MCF 10A (cell line): ENCODE results near the gene MAEA. TPM values are rescaled to one million over a fixed set of nuclear protein-coding genes. Genes with fewer than 3 reads are reported as not detected.

Experiments used
- BruUV-seq: library from RNA; stranded (reverse); fragments of 400-500 nt; replicated peaks from 2 replicates; lab custom pipeline; 2021; lab: Mats Ljungman, UMichigan
- CTCF ChIA-PET: fragments of 300-600 bp; sonication (Branson Sonifier 250); formaldehyde crosslinking; extraction: SDS; loops from one replicate; lab custom pipeline; 2021; ENCODE audit warnings: antibody characterized with exemption, inconsistent platforms; lab: Yijun Ruan, JAX
- POLR2A ChIA-PET: fragments of 300-600, 350-650 bp; sonication (Branson Sonifier 250); formaldehyde crosslinking; extraction: SDS; loops from one replicate; lab custom pipeline; 2020; ENCODE audit warnings: antibody characterized with exemption, inconsistent platforms; lab: Yijun Ruan, JAX
- DNase-seq: peaks from one replicate; pipeline ENCODE4 v3.0.0-alpha.2; 2018; ENCODE audit not compliant: unreplicated experiment
- H3K27ac Mint-ChIP-seq: one replicate; pipeline ENCODE4 v1.8.0; 2022; ENCODE audit warnings: mild to moderate bottlenecking, low read depth, mixed read lengths; ENCODE audit not compliant: unreplicated experiment
- H3K27me3 Mint-ChIP-seq: one replicate; pipeline ENCODE4 v1.8.0; 2022; ENCODE audit warnings: mixed read lengths; ENCODE audit not compliant: insufficient read depth, unreplicated experiment
- H3K36me3 Mint-ChIP-seq: one replicate; pipeline ENCODE4 v1.8.0; 2022; ENCODE audit warnings: mild to moderate bottlenecking, moderate library complexity, mixed read lengths; ENCODE audit not compliant: insufficient read depth, unreplicated experiment
- H3K4me1 Mint-ChIP-seq: one replicate; pipeline ENCODE4 v1.8.0; 2022; ENCODE audit warnings: mixed read lengths; ENCODE audit not compliant: insufficient read depth, unreplicated experiment
- H3K4me3 Mint-ChIP-seq: one replicate; pipeline ENCODE4 v1.8.0; 2022; ENCODE audit warnings: mild to moderate bottlenecking, moderate library complexity, mixed read lengths; ENCODE audit not compliant: unreplicated experiment
- H3K9me3 Mint-ChIP-seq: one replicate; pipeline ENCODE4 v1.8.0; 2022; ENCODE audit warnings: mixed read lengths; ENCODE audit not compliant: unreplicated experiment
- intact Hi-C: fragments of 100-400 bp; cut with micrococcal nuclease; formaldehyde crosslinking; loops from 2 replicates; pipeline ENCODE4 v1.14.1; 2022
- total RNA-seq: library from RNA; stranded (reverse); gene quantifications from 2 replicates; pipeline ENCODE4 v1.2.3, GENCODE V29; 2022
- TF ChIP-seq, protein P1 (sequence below): fragments of 200-600 bp; IDR thresholded peaks from one replicate; pipeline ENCODE4 v1.8.0; 2022; ENCODE audit warnings: antibody characterized with exemption, mild to moderate bottlenecking; ENCODE audit not compliant: unreplicated experiment

Gene MAEA
- total RNA-seq, 1 experiment from 2014 or later: 89.6 TPM

DNA sequence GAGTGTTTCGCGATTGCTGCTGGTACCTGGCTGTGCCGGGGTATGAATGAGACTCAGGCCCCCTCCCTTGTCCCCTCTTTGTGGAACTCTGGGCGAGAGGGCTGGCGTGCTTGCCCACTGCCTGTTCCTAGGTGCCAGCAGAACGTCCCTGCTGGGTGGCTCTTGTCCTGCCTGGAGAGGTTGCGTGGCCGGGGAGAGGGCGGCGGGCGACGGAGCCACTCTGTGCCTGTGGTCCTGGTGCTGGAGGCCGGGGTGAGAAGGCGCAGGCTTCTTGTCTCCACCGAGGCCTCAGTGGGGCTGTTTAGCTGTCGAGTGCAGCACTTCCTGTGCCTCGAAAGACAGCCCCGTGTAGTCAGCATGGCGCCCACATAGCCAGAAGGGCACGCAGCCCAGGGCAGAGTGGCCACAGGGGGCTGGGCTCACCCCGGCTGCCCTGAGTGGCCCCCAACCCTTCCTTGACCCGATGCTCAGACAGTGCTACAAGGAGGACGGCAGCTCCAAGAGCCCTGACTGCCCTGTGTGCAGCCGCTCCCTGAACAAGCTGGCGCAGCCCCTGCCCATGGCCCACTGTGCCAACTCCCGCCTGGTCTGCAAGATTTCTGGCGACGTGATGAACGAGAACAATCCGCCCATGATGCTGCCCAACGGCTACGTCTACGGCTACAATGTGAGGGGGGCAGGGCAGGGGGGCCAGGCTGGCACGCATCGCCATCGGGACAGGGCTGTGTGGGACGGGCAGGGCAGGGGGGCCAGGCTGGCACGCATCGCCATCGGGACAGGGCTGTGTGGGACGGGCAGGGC is 48.5 kb downstream of the MAEA start:
- Mint-ChIP-seq H3K4me3 (no peak overlapping the region), H3K27ac (no peak overlapping the region), H3K9me3 (peaks cover 8% of the 10 kb centered on the region), H3K36me3 (peaks cover 77% of the 10 kb centered on the region), H3K27me3 (no peaks in the 10 kb centered on the region), H3K4me1 (peaks cover 5% of the 10 kb centered on the region)
- ChIA-PET POLR2A (no interaction called here), CTCF (no interaction called here)
- no TSS peak for BruUV-seq
- intact Hi-C loops: no loop called here
- DNase-seq: no peak
- TF ChIP-seq, protein P1, sequence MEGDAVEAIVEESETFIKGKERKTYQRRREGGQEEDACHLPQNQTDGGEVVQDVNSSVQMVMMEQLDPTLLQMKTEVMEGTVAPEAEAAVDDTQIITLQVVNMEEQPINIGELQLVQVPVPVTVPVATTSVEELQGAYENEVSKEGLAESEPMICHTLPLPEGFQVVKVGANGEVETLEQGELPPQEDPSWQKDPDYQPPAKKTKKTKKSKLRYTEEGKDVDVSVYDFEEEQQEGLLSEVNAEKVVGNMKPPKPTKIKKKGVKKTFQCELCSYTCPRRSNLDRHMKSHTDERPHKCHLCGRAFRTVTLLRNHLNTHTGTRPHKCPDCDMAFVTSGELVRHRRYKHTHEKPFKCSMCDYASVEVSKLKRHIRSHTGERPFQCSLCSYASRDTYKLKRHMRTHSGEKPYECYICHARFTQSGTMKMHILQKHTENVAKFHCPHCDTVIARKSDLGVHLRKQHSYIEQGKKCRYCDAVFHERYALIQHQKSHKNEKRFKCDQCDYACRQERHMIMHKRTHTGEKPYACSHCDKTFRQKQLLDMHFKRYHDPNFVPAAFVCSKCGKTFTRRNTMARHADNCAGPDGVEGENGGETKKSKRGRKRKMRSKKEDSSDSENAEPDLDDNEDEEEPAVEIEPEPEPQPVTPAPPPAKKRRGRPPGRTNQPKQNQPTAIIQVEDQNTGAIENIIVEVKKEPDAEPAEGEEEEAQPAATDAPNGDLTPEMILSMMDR: no peak

DNA sequence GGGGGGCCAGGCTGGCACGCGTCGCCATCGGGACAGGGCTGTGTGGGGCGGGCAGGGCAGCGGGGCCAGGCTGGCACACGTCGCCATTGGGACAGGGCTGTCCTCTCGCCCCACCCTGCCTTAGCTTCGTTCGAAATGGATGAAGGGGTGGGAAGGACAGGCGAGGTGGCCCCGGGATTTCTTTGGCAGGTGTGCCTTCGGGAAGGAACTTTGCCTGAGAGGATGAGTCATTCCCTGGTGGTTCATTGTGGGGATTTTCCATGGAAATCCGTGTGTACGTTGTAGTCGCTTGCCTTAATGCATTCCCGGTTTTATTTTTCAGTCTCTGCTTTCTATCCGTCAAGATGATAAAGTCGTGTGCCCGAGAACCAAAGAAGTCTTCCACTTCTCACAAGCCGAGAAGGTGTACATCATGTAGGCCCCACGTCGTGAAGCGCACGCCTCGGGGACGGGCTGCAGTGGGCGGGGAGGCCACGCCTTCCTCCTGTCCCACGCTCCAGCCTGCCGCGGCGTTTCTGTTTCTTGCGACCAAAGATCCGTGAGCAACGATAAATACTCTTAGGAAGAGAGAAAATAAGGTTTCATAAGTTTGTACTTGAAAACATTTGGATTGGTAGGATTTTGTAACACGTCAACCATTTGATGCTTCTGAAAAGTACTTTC is 49.2 kb downstream of the MAEA start:
- H3K27me3 Mint-ChIP-seq: no peaks in the 10 kb centered on the region
- POLR2A ChIA-PET: interaction anchor here (1.2 kb wide), 1 partner anchor 9 kb away, joined by 4 read pairs; no protein-coding TSS in a partner anchor
- TF ChIP-seq, protein P1: no peak
- no peak overlapping the region for H3K27ac Mint-ChIP-seq
- no peak for DNase-seq
- CTCF ChIA-PET: no interaction called here
- H3K9me3 Mint-ChIP-seq: peaks cover 8% of the 10 kb centered on the region
- no peak overlapping the region for H3K4me3 Mint-ChIP-seq
- peaks cover 5% of the 10 kb centered on the region for H3K4me1 Mint-ChIP-seq
- no TSS peak for BruUV-seq
- peaks cover 71% of the 10 kb centered on the region for H3K36me3 Mint-ChIP-seq
- intact Hi-C loops: no loop called here

DNA sequence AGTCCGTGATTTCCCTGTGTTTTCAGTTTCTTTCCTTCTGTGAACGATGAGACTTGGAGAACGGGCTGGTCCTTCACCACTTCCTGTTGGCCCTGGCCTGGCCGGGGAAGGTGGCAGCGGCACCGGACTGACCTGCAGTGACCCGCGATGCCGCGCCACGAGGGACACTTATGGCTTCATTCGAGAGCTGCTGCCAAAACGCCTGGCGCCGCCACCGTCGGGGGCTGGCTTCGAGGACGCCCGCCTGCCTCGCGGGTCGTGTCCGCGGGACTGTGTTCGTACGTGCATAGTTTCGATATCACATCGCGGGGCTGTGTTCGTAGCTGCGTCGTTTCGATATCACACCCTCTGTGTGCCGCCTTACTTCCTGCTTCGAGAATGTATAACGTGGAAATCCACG is 49.8 kb downstream of the MAEA start:
- peaks cover 66% of the 10 kb centered on the region for H3K36me3 Mint-ChIP-seq
- intact Hi-C loops: no loop called here
- DNase-seq: no peak
- no peaks in the 10 kb centered on the region for H3K27me3 Mint-ChIP-seq
- H3K4me3 Mint-ChIP-seq: no peak overlapping the region
- H3K27ac Mint-ChIP-seq: no peak overlapping the region
- CTCF ChIA-PET: no interaction called here
- TF ChIP-seq, protein P1: no peak
- BruUV-seq: TSS peak; percentile 60
- H3K9me3 Mint-ChIP-seq: peaks cover 8% of the 10 kb centered on the region
- POLR2A ChIA-PET: interaction anchor here (1.2 kb wide), 1 partner anchor 10 kb away, joined by 4 read pairs; no protein-coding TSS in a partner anchor
- H3K4me1 Mint-ChIP-seq: peaks cover 7% of the 10 kb centered on the region

DNA sequence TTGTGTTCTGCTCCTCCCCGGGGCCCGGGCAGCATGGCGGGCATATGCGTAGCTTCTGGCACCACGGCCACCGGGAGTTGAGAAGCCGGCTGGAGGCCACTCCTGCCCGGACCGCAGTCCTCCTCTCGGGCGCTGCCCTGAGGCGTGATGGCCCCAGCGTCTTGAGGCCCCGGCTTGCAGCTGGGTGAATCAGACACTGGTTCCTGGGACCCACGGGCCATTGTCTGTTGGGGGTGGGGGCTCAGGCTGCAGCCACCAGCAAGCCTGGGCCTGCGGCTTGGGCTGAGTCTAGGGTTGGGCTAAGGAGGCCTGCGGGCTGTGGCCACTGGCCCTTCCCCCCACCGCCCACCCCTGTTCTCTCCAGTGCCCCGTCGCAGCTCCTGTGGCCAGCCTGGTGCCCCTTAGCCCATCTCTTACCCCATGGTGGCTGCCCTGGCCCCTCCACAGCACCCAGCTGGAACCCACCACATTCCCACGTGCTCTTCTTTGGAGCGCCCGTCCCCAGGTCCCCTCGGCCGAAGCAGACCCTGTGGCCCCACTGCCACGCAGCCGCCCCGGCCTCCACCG is 50.6 kb downstream of the MAEA start:
- Mint-ChIP-seq H3K4me3 (no peak overlapping the region), H3K27me3 (no peaks in the 10 kb centered on the region), H3K36me3 (peaks cover 59% of the 10 kb centered on the region), H3K4me1 (peaks cover 15% of the 10 kb centered on the region), H3K27ac (no peak overlapping the region), H3K9me3 (peaks cover 8% of the 10 kb centered on the region)
- BruUV-seq: no TSS peak
- CTCF ChIA-PET: interaction anchor here (1.0 kb wide), 1 partner anchor 161 kb away, joined by 5 read pairs; no protein-coding TSS in a partner anchor
- POLR2A ChIA-PET: interaction anchor here (1.2 kb wide), 1 partner anchor 10 kb away, joined by 4 read pairs; no protein-coding TSS in a partner anchor
- no peak for DNase-seq
- intact Hi-C loops: loop anchor here (10.0 kb wide), 1 partner anchor 385 kb away; the partner anchor contains the start of genes TACC3 and TMEM129
- TF ChIP-seq, protein P1: no peak
